NCI-H146 treated with DMSO at 0.1 percent for 48 hours (cell line): Measurements from ENCODE around the gene TMEM72.
A peak's percentile ranks its signal among the peaks of the same experiment; 100 is the strongest.

Experiments used
- DNase-seq: peaks from one replicate; lab custom pipeline; 2025; ENCODE audit not compliant: unreplicated experiment; lab: John Stamatoyannopoulos, UW

The TMEM72 gene

GRCh38 chr10:44966816-44967509, 55.8 kb downstream of the TMEM72 start:
- no peak for DNase-seq

- no peak for DNase-seq
Measured at GRCh38 chr10:44967616-44968015, 56.5 kb downstream of the TMEM72 start.

GRCh38 chr10:44968091-44968490, 57.0 kb downstream of the TMEM72 start:
- DNase-seq, result no peak

GRCh38 chr10:44968500-44969400, 57.6 kb downstream of the TMEM72 start:
- DNase-seq, result no peak

GRCh38 chr10:44969854-44970253, 58.7 kb downstream of the TMEM72 start:
- no peak for DNase-seq

GRCh38 chr10:44970812-44971395, 59.8 kb downstream of the TMEM72 start:
- no peak for DNase-seq

- no peak for DNase-seq
Measured at GRCh38 chr10:44971434-44971833, 60.3 kb downstream of the TMEM72 start.

- no peak for DNase-seq
Measured at GRCh38 chr10:44971935-44972757, 61.0 kb downstream of the TMEM72 start.

GRCh38 chr10:44972874-44973306, 61.8 kb downstream of the TMEM72 start:
- no peak for DNase-seq

- peak; percentile 50 for DNase-seq
Measured at GRCh38 chr10:44973323-44974081, 62.4 kb downstream of the TMEM72 start.

- peak; percentile 8 for DNase-seq
Measured at GRCh38 chr10:44974082-44974627, 63.0 kb downstream of the TMEM72 start.

- peak; percentile 6 for DNase-seq
Measured at GRCh38 chr10:44974628-44975430, 63.7 kb downstream of the TMEM72 start.

GRCh38 chr10:44975431-44976331, 64.5 kb downstream of the TMEM72 start:
- DNase-seq, result no peak

- no peak for DNase-seq
Measured at GRCh38 chr10:44976352-44977198, 65.4 kb downstream of the TMEM72 start.

- DNase-seq, result no peak
Measured at GRCh38 chr10:44977287-44978212, 66.4 kb downstream of the TMEM72 start.

GRCh38 chr10:44978213-44978569, 67.1 kb downstream of the TMEM72 start:
- DNase-seq, result no peak
